OCI-LY1 (cell line): ENCODE data around the gene CACNA2D4.

Experiments used
- CTCF ChIP-seq: fragments of 200-600 bp; sonication (generic), shearing (Covaris generic); IDR thresholded peaks from 2 replicates; pipeline ENCODE4 v1.5.1; 2017; ENCODE audit warnings: mild to moderate bottlenecking, antibody characterized with exemption, low read length, moderate library complexity, mixed read lengths
- EZH2 ChIP-seq: fragments of 200-600 bp; sonication (generic), shearing (Covaris generic); IDR thresholded peaks from 2 replicates; pipeline ENCODE4 v1.8.0; 2017; ENCODE audit warnings: borderline replicate concordance, mixed run types, mild to moderate bottlenecking, antibody characterized with exemption, low read length, moderate library complexity, mixed read lengths

GRCh38 chr12:1920436-1920835 is 2.0 kb upstream of the CACNA2D4 start:
- no peak for TF ChIP-seq CTCF
- TF ChIP-seq EZH2, result no peak
